Uterus (tissue), 2 donors: ENCODE measurements around the gene TRDMT1.

Source experiments
- POLR2A ChIP-seq, 2 donors: fragments of 450-650 bp; IDR thresholded peaks; one replicate each; pipeline ENCODE4 v1.6.1; 2016; ENCODE audit warnings: antibody characterized with exemption in 2 of 2, mild to moderate bottlenecking in 1 of 2, moderate library complexity in 1 of 2
- TF ChIP-seq, protein P1 (sequence below), 4 experiments: fragments of 200-600 bp in 2 of 4; fragments of 450-650 bp in 2 of 4; sonication (generic) in 2 of 4; IDR thresholded peaks; one replicate each; pipeline ENCODE4 v1.5.1; 2016 to 2019; ENCODE audit warnings: antibody characterized with exemption in 4 of 4, mild to moderate bottlenecking in 2 of 4, moderate library complexity in 1 of 4

DNA sequence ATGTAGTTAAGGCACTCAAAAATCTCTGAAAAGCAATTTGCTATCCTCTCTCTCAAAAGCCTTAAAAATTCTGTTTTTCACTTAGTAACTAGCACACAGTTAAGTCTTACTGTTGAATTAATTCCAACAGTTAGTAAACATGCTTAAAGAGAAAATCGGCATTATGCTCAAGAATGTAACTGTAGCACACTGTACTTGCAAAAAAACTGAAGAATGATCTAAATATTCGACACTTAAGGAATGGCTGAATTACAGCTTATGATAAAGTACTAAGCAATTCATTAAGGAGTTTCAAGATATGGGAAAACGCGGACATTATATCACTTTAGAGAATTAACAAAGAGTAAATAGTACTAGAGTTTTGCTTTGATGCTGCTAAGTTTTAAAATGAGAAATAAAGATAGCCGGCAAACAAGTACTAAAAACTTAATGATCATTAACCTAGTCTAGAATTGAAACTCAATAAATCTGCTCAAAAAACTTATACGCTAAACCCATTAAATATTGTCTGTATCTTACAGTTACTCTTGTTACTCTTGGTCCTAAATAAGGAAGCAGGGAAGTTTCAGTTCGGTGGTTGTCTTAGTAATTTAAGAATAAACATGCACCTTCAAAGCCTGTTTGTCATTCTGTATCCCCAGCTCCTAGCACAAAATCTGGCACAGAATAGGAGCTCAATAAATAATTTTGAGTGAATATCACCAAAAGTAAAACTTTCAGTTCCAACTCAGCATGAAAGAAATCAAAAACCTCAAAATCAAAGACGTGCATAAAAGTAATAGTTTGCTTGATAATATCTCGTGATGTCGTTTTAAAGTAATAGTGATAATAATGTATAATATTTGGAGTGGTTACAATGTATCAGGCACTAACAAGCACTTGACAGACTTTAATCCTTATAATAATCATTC is 1.2 kb downstream of the TRDMT1 start:
- TF ChIP-seq, protein P1, sequence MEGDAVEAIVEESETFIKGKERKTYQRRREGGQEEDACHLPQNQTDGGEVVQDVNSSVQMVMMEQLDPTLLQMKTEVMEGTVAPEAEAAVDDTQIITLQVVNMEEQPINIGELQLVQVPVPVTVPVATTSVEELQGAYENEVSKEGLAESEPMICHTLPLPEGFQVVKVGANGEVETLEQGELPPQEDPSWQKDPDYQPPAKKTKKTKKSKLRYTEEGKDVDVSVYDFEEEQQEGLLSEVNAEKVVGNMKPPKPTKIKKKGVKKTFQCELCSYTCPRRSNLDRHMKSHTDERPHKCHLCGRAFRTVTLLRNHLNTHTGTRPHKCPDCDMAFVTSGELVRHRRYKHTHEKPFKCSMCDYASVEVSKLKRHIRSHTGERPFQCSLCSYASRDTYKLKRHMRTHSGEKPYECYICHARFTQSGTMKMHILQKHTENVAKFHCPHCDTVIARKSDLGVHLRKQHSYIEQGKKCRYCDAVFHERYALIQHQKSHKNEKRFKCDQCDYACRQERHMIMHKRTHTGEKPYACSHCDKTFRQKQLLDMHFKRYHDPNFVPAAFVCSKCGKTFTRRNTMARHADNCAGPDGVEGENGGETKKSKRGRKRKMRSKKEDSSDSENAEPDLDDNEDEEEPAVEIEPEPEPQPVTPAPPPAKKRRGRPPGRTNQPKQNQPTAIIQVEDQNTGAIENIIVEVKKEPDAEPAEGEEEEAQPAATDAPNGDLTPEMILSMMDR (IDR thresholded peaks at IDR 0.05) = no peak
- TF ChIP-seq POLR2A (IDR thresholded peaks at IDR 0.05) = no peak
